Gastroesophageal sphincter (tissue), 3 donors: ENCODE data around the gene KIF18A.

ENCODE experiments used
- CTCF ChIP-seq, 4 experiments: fragments of 200-600 bp in 2 of 4; fragments of 450-650 bp in 2 of 4; sonication (generic) in 1 of 4; IDR thresholded peaks; one replicate each; pipeline ENCODE4 v1.5.1; 2017 to 2019; ENCODE audit warnings: antibody characterized with exemption in 4 of 4, mild to moderate bottlenecking in 2 of 4, moderate library complexity in 2 of 4
- EP300 ChIP-seq: sonication (generic); formaldehyde crosslinking; IDR thresholded peaks from one replicate; pipeline ENCODE4 v1.6.1; 2017; ENCODE audit warnings: antibody characterized with exemption, mild to moderate bottlenecking
- POLR2A ChIP-seq, 2 donors: fragments of 450-650 bp; IDR thresholded peaks; one replicate each; pipeline ENCODE4 v1.6.1; 2017; ENCODE audit warnings: antibody characterized with exemption in 2 of 2, mild to moderate bottlenecking in 2 of 2, moderate library complexity in 1 of 2

- TF ChIP-seq CTCF (IDR thresholded peaks at IDR 0.05) (no peak), EP300 (no peak), POLR2A (IDR thresholded peaks at IDR 0.05) (no peak)
Measured at GRCh38 chr11:28123151-28123581, 15.2 kb upstream of the KIF18A start.
